GM10847 (cell line): ENCODE results near the gene CDH2.

Experiments used
- POLR2A ChIP-seq: IDR thresholded peaks from 2 replicates; pipeline ENCODE4 v1.6.1; 2011; ENCODE audit not compliant: insufficient read length; ENCODE audit errors: extremely low read depth

CDH2 gene

GRCh38 chr18:28095041-28095440 lies 81.9 kb downstream of the CDH2 start:
- no peak for TF ChIP-seq POLR2A

- TF ChIP-seq POLR2A: no peak
Measured at GRCh38 chr18:28091197-28091596, 85.7 kb downstream of the CDH2 start.

- no peak for TF ChIP-seq POLR2A
Measured at GRCh38 chr18:28088477-28088876, 88.5 kb downstream of the CDH2 start.

GRCh38 chr18:28086670-28087552 lies 90.0 kb downstream of the CDH2 start:
- TF ChIP-seq POLR2A: no peak

GRCh38 chr18:28081516-28081915 lies 95.4 kb downstream of the CDH2 start:
- no peak for TF ChIP-seq POLR2A

GRCh38 chr18:28080876-28081300 lies 96.0 kb downstream of the CDH2 start:
- no peak for TF ChIP-seq POLR2A

GRCh38 chr18:28079883-28080282 lies 97.0 kb downstream of the CDH2 start:
- no peak for TF ChIP-seq POLR2A

- no peak for TF ChIP-seq POLR2A
Measured at GRCh38 chr18:28078849-28079248, 98.1 kb downstream of the CDH2 start.

- TF ChIP-seq POLR2A: no peak
Measured at GRCh38 chr18:28078298-28078697, 98.6 kb downstream of the CDH2 start.

GRCh38 chr18:28075501-28075900 lies 101.4 kb downstream of the CDH2 start:
- TF ChIP-seq POLR2A: no peak

- TF ChIP-seq POLR2A: no peak
Measured at GRCh38 chr18:28074076-28074475, 102.9 kb downstream of the CDH2 start.

GRCh38 chr18:28073658-28074057 lies 103.3 kb downstream of the CDH2 start:
- no peak for TF ChIP-seq POLR2A

GRCh38 chr18:28071199-28071598 lies 105.7 kb downstream of the CDH2 start:
- TF ChIP-seq POLR2A: no peak

GRCh38 chr18:28068207-28068606 lies 108.7 kb downstream of the CDH2 start:
- TF ChIP-seq POLR2A: no peak

- no peak for TF ChIP-seq POLR2A
Measured at GRCh38 chr18:28067346-28067745, 109.6 kb downstream of the CDH2 start.

- TF ChIP-seq POLR2A: no peak
Measured at GRCh38 chr18:28065793-28066186, 111.1 kb downstream of the CDH2 start.
